SK-N-SH treated with all-trans-retinoic acid at 6 μM for 48 hours (cell line): ENCODE data around the gene CHST14.

Experiments used
- ATAC-seq: fragments of 200-7000 bp; cut with Tn5 transposase; 3 replicates; pipeline ENCODE4 v1.9.1; 2020; ENCODE audit warnings: mild to moderate bottlenecking, moderate library complexity
- ARNTL ChIP-seq: fragments of 450-650 bp; formaldehyde crosslinking; IDR thresholded peaks from 2 replicates; pipeline ENCODE4 v1.5.0; 2020; ENCODE audit warnings: low read depth, mild to moderate bottlenecking, moderate library complexity, borderline replicate concordance
- BACH2 ChIP-seq: fragments of 250-450 bp; sonication (Bioruptor Pico); IDR thresholded peaks from 2 replicates; pipeline ENCODE4 v1.9.0; 2021; ENCODE audit warnings: mild to moderate bottlenecking, borderline replicate concordance
- CSDC2 ChIP-seq: fragments of 250-450 bp; sonication (Bioruptor Pico); IDR thresholded peaks from 2 replicates; pipeline ENCODE4 v1.5.0; 2020; ENCODE audit warnings: mild to moderate bottlenecking, moderate library complexity
- ESRRG ChIP-seq: fragments of 250-450 bp; sonication (Bioruptor Pico); IDR thresholded peaks from 2 replicates; pipeline ENCODE4 v1.6.1; 2021; ENCODE audit warnings: mild to moderate bottlenecking
- GLIS3 ChIP-seq: fragments of 250-450 bp; sonication (Bioruptor Pico); IDR thresholded peaks from 2 replicates; pipeline ENCODE4 v1.5.0; 2020; ENCODE audit warnings: mild to moderate bottlenecking, moderate library complexity
- ISL1 ChIP-seq: fragments of 250-450 bp; sonication (Bioruptor Pico); IDR thresholded peaks from 2 replicates; pipeline ENCODE4 v2.1.2; 2022; ENCODE audit warnings: mild to moderate bottlenecking, moderate library complexity
- OSR1 ChIP-seq: fragments of 250-450 bp; sonication (Bioruptor Pico); IDR thresholded peaks from 2 replicates; pipeline ENCODE4 v1.8.0; 2022; ENCODE audit warnings: moderate library complexity, mild to moderate bottlenecking, inconsistent platforms
- PPARA ChIP-seq: fragments of 250-450 bp; sonication (Bioruptor Pico); IDR thresholded peaks from 2 replicates; pipeline ENCODE4 v1.5.0; 2020; ENCODE audit warnings: mild to moderate bottlenecking, borderline replicate concordance
- RARB ChIP-seq: fragments of 250-450 bp; sonication (Bioruptor Pico); IDR thresholded peaks from 2 replicates; pipeline ENCODE4 v1.8.0; 2021; ENCODE audit warnings: mild to moderate bottlenecking, moderate library complexity
- TCF4 ChIP-seq: fragments of 250-450 bp; sonication (Bioruptor Pico); IDR thresholded peaks from 2 replicates; pipeline ENCODE4 v1.8.0; 2021; ENCODE audit warnings: mild to moderate bottlenecking, moderate library complexity, borderline replicate concordance
- TOX ChIP-seq: fragments of 250-450 bp; sonication (Bioruptor Pico); IDR thresholded peaks from 2 replicates; pipeline ENCODE4 v1.8.0; 2021; ENCODE audit warnings: mild to moderate bottlenecking, moderate library complexity, borderline replicate concordance
- ZC3H10 ChIP-seq: fragments of 250-450 bp; sonication (Bioruptor Pico); IDR thresholded peaks from 2 replicates; pipeline ENCODE4 v1.5.1; 2021; ENCODE audit warnings: mild to moderate bottlenecking, moderate library complexity
- ZNF565 ChIP-seq: fragments of 450-650 bp; formaldehyde crosslinking; conservative IDR thresholded peaks from 2 replicates; pipeline ENCODE4 v1.5.0; 2020; ENCODE audit warnings: low read depth, mild to moderate bottlenecking, moderate library complexity
- ZNF70 ChIP-seq: fragments of 450-650 bp; formaldehyde crosslinking; IDR thresholded peaks from 2 replicates; pipeline ENCODE4 v1.5.0; 2020; ENCODE audit warnings: mild to moderate bottlenecking, moderate library complexity
- ZNF8 ChIP-seq: fragments of 450-650 bp; formaldehyde crosslinking; IDR thresholded peaks from 2 replicates; pipeline ENCODE4 v1.5.0; 2020; ENCODE audit warnings: mild to moderate bottlenecking, moderate library complexity
- TF ChIP-seq, protein P1 (sequence below): fragments of 250-450 bp; sonication (Bioruptor Pico); IDR thresholded peaks from 2 replicates; pipeline ENCODE4 v1.5.1; 2020; ENCODE audit warnings: low read depth, mild to moderate bottlenecking, moderate library complexity
- TF ChIP-seq, protein P2 (sequence below): fragments of 250-450 bp; sonication (Bioruptor Pico); IDR thresholded peaks from 2 replicates; pipeline ENCODE4 v1.8.0; 2021; ENCODE audit warnings: low read depth, mild to moderate bottlenecking, moderate library complexity, borderline replicate concordance
- TF ChIP-seq, protein P3 (sequence below): fragments of 250-450 bp; sonication (Bioruptor Pico); IDR thresholded peaks from 2 replicates; pipeline ENCODE4 v1.8.0; 2020; ENCODE audit warnings: mild to moderate bottlenecking, moderate library complexity, borderline replicate concordance
- TF ChIP-seq, protein P4 (sequence below): fragments of 250-450 bp; sonication (Bioruptor Pico); IDR thresholded peaks from 2 replicates; pipeline ENCODE4 v1.5.1; 2021; ENCODE audit warnings: mild to moderate bottlenecking, moderate library complexity

Gene CHST14

DNA sequence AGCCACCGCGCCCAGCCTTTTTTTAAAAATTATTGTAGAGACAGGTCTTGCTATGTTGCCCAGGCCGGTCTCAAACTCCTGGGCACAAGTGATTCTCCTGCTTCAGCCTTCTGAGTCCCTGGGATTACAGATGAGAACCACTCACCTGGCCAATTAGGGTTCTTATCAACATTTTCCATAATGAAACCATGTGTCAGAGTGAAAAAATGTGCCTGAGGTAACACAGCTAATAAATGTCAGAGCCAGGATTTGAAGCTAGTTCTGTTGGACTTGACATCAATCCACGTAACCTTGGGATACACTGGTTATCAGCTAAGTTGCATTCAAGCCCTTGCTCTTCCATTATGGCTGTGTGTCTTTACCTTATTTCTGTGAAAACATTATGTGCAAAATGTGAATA, 29.1 kb downstream of the CHST14 start (continued):
- TF ChIP-seq, protein P1, sequence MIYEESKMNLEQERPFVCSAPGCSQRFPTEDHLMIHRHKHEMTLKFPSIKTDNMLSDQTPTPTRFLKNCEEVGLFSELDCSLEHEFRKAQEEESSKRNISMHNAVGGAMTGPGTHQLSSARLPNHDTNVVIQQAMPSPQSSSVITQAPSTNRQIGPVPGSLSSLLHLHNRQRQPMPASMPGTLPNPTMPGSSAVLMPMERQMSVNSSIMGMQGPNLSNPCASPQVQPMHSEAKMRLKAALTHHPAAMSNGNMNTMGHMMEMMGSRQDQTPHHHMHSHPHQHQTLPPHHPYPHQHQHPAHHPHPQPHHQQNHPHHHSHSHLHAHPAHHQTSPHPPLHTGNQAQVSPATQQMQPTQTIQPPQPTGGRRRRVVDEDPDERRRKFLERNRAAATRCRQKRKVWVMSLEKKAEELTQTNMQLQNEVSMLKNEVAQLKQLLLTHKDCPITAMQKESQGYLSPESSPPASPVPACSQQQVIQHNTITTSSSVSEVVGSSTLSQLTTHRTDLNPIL (CRISPR knock-in tag), result no peak
- no peak for TF ChIP-seq BACH2 (CRISPR knock-in tag)
- TF ChIP-seq ESRRG (CRISPR knock-in tag), result no peak
- TF ChIP-seq ISL1 (CRISPR knock-in tag), result no peak
- no peak for TF ChIP-seq ARNTL
- TF ChIP-seq ZNF70 (CRISPR knock-in tag), result no peak
- TF ChIP-seq TOX, result no peak

DNA sequence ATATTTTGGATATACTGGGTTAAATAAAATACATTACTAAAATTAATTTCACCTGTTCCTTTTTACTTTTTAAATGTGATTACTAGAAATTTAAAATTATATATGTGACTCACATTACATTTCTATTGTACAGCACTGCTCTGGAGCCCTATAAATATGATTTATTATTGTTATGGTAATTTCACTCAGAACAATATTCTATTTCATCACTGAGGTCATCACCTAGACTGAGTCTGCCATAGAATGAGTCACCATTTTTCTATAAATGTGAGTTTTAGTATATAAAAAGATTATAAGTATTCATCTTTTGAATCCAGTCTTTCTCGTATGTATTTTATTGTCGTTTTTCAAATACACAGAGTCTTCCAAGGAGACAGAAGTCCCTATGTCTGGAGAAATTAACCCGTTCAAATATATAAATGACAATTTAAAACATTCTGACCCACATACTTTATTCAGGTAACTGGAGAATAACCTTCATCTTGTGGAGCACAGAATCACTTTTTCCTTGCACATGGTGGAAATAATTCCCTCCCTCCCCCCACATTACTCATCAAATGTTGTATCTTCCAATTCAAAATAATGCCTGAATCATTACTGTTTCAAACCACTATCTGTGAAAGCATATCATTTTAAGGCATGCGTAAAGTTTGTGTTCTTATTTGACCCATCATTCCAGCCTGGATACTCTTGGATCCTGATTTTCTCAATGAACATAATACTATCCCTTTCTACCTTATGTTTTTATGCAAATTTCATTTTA, 30.0 kb downstream of the CHST14 start:
- TF ChIP-seq ISL1 (CRISPR knock-in tag), result peak; percentile 33; the same call in 1 of the 2 replicates
- no peak for TF ChIP-seq TOX
- no peak for TF ChIP-seq ESRRG (CRISPR knock-in tag)

DNA sequence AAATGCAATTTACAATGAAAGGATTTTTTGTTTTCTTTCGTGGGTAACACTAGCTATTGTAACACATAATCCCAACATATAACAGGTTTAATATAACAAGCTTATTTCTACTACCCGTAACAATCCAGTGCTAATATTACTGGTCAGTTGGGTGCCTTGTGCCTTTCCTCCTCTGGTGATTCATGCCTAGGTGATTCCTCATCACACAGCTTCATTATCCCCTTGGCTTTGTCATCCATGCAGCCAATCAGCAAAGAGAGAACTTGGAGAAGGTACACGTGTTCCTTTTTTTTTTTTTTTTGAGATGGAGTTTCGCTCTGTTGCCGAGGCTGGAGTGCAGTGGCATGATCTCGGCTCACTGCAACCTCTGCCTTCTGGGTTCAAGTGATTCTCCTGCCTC, 30.7 kb downstream of the CHST14 start:
- no peak for TF ChIP-seq BACH2 (CRISPR knock-in tag)
- no peak for TF ChIP-seq TOX
- TF ChIP-seq ZC3H10 (CRISPR knock-in tag), result no peak
- TF ChIP-seq ZNF8 (CRISPR knock-in tag), result no peak
- no peak for TF ChIP-seq OSR1

More for the DNA sequence above, 30.0 kb downstream of the CHST14 start:
- peak; percentile 81 for ATAC-seq

DNA sequence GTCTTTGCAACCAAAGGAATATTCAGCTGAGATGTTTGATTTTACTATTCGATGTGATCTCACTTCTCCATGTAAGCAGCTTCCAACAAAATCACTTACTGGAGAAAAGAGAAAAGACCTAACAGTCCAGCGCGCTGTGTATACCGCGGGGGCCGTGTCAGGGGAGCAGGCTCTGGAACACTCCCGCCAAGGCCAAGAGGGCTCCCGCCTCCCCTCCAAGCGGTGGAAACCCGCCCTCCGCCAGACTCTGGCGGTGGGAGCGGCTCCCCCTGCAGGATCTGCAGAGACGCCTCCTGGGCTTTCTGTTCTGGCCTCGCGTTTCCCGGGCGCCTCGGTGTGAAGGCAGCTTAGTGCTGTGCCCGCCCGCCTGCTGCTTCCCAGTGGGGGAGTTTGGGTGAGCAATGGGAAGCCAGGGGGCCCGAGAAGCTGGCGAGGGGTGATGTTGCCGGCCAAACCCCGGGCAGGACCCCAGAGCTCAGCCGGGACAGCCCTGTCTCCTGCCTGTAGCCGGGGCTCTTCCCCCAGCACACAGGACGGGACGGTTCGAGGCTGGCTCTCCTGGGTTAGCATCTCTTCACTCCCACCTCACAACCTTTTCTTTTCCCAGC, 36.3 kb downstream of the CHST14 start:
- peak; percentile 99 for ATAC-seq
- no peak for TF ChIP-seq ZC3H10 (CRISPR knock-in tag)

More for the DNA sequence above, 30.7 kb downstream of the CHST14 start:
- ATAC-seq, result no peak

DNA sequence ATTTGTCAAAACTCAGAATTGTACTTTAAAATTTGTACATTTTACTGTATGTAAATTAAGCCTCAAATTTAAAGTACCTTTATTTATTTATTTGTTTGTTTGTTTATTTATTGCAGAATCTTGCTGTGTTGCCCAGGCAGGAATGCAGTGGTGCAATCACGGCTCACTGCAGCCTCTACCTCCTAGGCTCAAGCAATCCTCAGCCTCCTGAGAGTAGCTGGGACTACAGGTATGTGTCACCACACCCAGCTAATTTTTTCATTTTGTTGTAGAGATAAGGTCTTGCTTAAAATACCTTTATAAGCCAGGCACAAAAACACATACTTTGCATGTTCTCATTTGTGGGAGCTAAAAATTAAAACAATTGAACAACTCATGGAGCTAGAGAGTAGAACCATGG, 37.4 kb downstream of the CHST14 start:
- TF ChIP-seq, protein P1 (CRISPR knock-in tag), result no peak
- TF ChIP-seq RARB (CRISPR knock-in tag) (no peak), ZNF70 (CRISPR knock-in tag) (no peak)
- TF ChIP-seq, protein P2, sequence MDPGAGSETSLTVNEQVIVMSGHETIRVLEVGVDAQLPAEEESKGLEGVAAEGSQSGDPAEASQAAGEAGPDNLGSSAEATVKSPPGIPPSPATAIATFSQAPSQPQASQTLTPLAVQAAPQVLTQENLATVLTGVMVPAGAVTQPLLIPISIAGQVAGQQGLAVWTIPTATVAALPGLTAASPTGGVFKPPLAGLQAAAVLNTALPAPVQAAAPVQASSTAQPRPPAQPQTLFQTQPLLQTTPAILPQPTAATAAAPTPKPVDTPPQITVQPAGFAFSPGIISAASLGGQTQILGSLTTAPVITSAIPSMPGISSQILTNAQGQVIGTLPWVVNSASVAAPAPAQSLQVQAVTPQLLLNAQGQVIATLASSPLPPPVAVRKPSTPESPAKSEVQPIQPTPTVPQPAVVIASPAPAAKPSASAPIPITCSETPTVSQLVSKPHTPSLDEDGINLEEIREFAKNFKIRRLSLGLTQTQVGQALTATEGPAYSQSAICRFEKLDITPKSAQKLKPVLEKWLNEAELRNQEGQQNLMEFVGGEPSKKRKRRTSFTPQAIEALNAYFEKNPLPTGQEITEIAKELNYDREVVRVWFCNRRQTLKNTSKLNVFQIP (CRISPR knock-in tag), result no peak
- ATAC-seq, result no peak

DNA sequence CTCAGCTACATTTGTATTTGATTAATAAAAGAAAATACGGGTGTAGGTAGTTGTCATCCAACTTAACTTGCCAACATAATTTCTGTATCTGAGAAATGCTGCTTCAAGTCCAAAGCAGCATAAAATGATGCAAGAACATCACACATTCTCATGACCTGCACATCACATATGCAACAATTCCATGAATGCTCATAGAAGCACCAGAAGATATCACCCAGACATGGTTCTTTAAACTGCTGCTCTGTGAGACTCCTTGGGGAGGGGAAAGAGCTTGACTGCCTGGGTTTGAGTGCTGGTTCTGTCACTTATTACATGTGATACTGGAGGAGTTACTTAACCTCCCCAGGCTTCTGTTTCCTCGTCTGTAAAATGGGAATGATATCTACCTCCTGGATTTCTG, 39.4 kb downstream of the CHST14 start:
- TF ChIP-seq ZNF565 (CRISPR knock-in tag) (no peak), GLIS3 (CRISPR knock-in tag) (no peak), PPARA (CRISPR knock-in tag) (no peak), CSDC2 (CRISPR knock-in tag) (no peak), TCF4 (CRISPR knock-in tag) (no peak), RARB (CRISPR knock-in tag) (no peak), ESRRG (CRISPR knock-in tag) (no peak), ISL1 (CRISPR knock-in tag) (no peak)
- TF ChIP-seq, protein P3, sequence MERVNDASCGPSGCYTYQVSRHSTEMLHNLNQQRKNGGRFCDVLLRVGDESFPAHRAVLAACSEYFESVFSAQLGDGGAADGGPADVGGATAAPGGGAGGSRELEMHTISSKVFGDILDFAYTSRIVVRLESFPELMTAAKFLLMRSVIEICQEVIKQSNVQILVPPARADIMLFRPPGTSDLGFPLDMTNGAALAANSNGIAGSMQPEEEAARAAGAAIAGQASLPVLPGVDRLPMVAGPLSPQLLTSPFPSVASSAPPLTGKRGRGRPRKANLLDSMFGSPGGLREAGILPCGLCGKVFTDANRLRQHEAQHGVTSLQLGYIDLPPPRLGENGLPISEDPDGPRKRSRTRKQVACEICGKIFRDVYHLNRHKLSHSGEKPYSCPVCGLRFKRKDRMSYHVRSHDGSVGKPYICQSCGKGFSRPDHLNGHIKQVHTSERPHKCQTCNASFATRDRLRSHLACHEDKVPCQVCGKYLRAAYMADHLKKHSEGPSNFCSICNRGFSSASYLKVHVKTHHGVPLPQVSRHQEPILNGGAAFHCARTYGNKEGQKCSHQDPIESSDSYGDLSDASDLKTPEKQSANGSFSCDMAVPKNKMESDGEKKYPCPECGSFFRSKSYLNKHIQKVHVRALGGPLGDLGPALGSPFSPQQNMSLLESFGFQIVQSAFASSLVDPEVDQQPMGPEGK (CRISPR knock-in tag), result no peak
- TF ChIP-seq, protein P2 (CRISPR knock-in tag), result no peak
- TF ChIP-seq, protein P4, sequence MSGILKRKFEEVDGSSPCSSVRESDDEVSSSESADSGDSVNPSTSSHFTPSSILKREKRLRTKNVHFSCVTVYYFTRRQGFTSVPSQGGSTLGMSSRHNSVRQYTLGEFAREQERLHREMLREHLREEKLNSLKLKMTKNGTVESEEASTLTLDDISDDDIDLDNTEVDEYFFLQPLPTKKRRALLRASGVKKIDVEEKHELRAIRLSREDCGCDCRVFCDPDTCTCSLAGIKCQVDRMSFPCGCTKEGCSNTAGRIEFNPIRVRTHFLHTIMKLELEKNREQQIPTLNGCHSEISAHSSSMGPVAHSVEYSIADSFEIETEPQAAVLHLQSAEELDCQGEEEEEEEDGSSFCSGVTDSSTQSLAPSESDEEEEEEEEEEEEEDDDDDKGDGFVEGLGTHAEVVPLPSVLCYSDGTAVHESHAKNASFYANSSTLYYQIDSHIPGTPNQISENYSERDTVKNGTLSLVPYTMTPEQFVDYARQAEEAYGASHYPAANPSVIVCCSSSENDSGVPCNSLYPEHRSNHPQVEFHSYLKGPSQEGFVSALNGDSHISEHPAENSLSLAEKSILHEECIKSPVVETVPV (CRISPR knock-in tag), result no peak
- no peak for ATAC-seq
